MCF 10A (cell line): ENCODE results near the gene MEFV. TPM values are rescaled to one million over a fixed set of nuclear protein-coding genes. Genes with fewer than 3 reads are reported as not detected.
"Not testable (repeated sequence)": the region's sequence is repeated elsewhere in the genome, so short reads cannot be mapped to it uniquely, and the experiment has no call there.

Experiments
- BruUV-seq: library from RNA; stranded (reverse); fragments of 400-500 nt; replicated peaks from 2 replicates; lab custom pipeline; 2021; lab: Mats Ljungman, UMichigan
- CTCF ChIA-PET: fragments of 300-600 bp; sonication (Branson Sonifier 250); formaldehyde crosslinking; extraction: SDS; loops from one replicate; lab custom pipeline; 2021; ENCODE audit warnings: antibody characterized with exemption, inconsistent platforms; lab: Yijun Ruan, JAX
- POLR2A ChIA-PET: fragments of 300-600, 350-650 bp; sonication (Branson Sonifier 250); formaldehyde crosslinking; extraction: SDS; loops from one replicate; lab custom pipeline; 2020; ENCODE audit warnings: antibody characterized with exemption, inconsistent platforms; lab: Yijun Ruan, JAX
- DNase-seq: peaks from one replicate; pipeline ENCODE4 v3.0.0-alpha.2; 2018; ENCODE audit not compliant: unreplicated experiment
- H3K27ac Mint-ChIP-seq: one replicate; pipeline ENCODE4 v1.8.0; 2022; ENCODE audit warnings: mild to moderate bottlenecking, low read depth, mixed read lengths; ENCODE audit not compliant: unreplicated experiment
- H3K27me3 Mint-ChIP-seq: one replicate; pipeline ENCODE4 v1.8.0; 2022; ENCODE audit warnings: mixed read lengths; ENCODE audit not compliant: insufficient read depth, unreplicated experiment
- H3K36me3 Mint-ChIP-seq: one replicate; pipeline ENCODE4 v1.8.0; 2022; ENCODE audit warnings: mild to moderate bottlenecking, moderate library complexity, mixed read lengths; ENCODE audit not compliant: insufficient read depth, unreplicated experiment
- H3K4me1 Mint-ChIP-seq: one replicate; pipeline ENCODE4 v1.8.0; 2022; ENCODE audit warnings: mixed read lengths; ENCODE audit not compliant: insufficient read depth, unreplicated experiment
- H3K4me3 Mint-ChIP-seq: one replicate; pipeline ENCODE4 v1.8.0; 2022; ENCODE audit warnings: mild to moderate bottlenecking, moderate library complexity, mixed read lengths; ENCODE audit not compliant: unreplicated experiment
- H3K9me3 Mint-ChIP-seq: one replicate; pipeline ENCODE4 v1.8.0; 2022; ENCODE audit warnings: mixed read lengths; ENCODE audit not compliant: unreplicated experiment
- CTCF ChIP-seq: fragments of 200-600 bp; IDR thresholded peaks from one replicate; pipeline ENCODE4 v1.8.0; 2022; ENCODE audit warnings: antibody characterized with exemption, mild to moderate bottlenecking; ENCODE audit not compliant: unreplicated experiment
- intact Hi-C: fragments of 100-400 bp; cut with micrococcal nuclease; formaldehyde crosslinking; loops from 2 replicates; pipeline ENCODE4 v1.14.1; 2022
- total RNA-seq: library from RNA; stranded (reverse); gene quantifications from 2 replicates; pipeline ENCODE4 v1.2.3, GENCODE V29; 2022

Gene MEFV
- total RNA-seq, 1 experiment from 2014 or later, result 0.72 TPM

GRCh38 chr16:3276679-3277078 lies 20.2 kb upstream of the MEFV start:
- H3K27ac Mint-ChIP-seq, result no peak overlapping the region
- intact Hi-C loops, result no loop called here
- ChIA-PET CTCF (interaction anchor here (0.5 to 2.1 kb wide), 3 partner anchors 10 to 448 kb away, joined by 3 to 10 read pairs (median 5); partner anchors contain the start of gene ZNF200), POLR2A (interaction anchor here (11.6 kb wide), 1 partner anchor 11 kb away, joined by 161 read pairs; no protein-coding TSS in a partner anchor)
- H3K4me3 Mint-ChIP-seq, result no peak overlapping the region
- no peak for DNase-seq
- no peak for TF ChIP-seq CTCF
- BruUV-seq, result no TSS peak
- H3K9me3 Mint-ChIP-seq, result no peaks in the 10 kb centered on the region
- H3K27me3 Mint-ChIP-seq, result no peaks in the 10 kb centered on the region
- H3K4me1 Mint-ChIP-seq, result no peaks in the 10 kb centered on the region
- peaks cover 10% of the 10 kb centered on the region for H3K36me3 Mint-ChIP-seq

- H3K27me3 Mint-ChIP-seq, result no peaks in the 10 kb centered on the region
- no peak for DNase-seq
- BruUV-seq, result no TSS peak
- H3K9me3 Mint-ChIP-seq, result no peaks in the 10 kb centered on the region
- POLR2A ChIA-PET, result interaction anchor here (1.1 to 11.6 kb wide), 2 partner anchors 9 to 31 kb away, joined by 3 to 161 read pairs; no protein-coding TSS in a partner anchor
- CTCF ChIA-PET, result no interaction called here
- H3K27ac Mint-ChIP-seq, result no peak overlapping the region
- peaks cover 5% of the 10 kb centered on the region for H3K36me3 Mint-ChIP-seq
- H3K4me1 Mint-ChIP-seq, result no peaks in the 10 kb centered on the region
- intact Hi-C loops, result no loop called here
- TF ChIP-seq CTCF, result no peak
- H3K4me3 Mint-ChIP-seq, result no peak overlapping the region
These were observed 18.5 kb upstream of the MEFV start for GRCh38 chr16:3274947-3275346.

GRCh38 chr16:3274490-3274889 lies 18.1 kb upstream of the MEFV start:
- peak; percentile 43 for DNase-seq
- Mint-ChIP-seq H3K9me3 (no peaks in the 10 kb centered on the region), H3K27ac (no peak overlapping the region), H3K27me3 (no peaks in the 10 kb centered on the region), H3K4me3 (no peak overlapping the region), H3K4me1 (no peaks in the 10 kb centered on the region), H3K36me3 (peaks cover 4% of the 10 kb centered on the region)
- intact Hi-C loops, result no loop called here
- ChIA-PET CTCF (no interaction called here), POLR2A (interaction anchor here (1.1 to 11.6 kb wide), 2 partner anchors 9 to 31 kb away, joined by 3 to 161 read pairs; no protein-coding TSS in a partner anchor)
- no TSS peak for BruUV-seq
- TF ChIP-seq CTCF, result no peak

- CTCF ChIA-PET, BruUV-seq, H3K4me3 Mint-ChIP-seq: not testable (repeated sequence)
These were observed 14.8 kb upstream of the MEFV start for GRCh38 chr16:3271281-3271680.

GRCh38 chr16:3270718-3271117 lies 14.3 kb upstream of the MEFV start:
- BruUV-seq, DNase-seq, CTCF ChIA-PET, H3K27ac Mint-ChIP-seq, H3K4me1 Mint-ChIP-seq, POLR2A ChIA-PET, H3K9me3 Mint-ChIP-seq, intact Hi-C loops, H3K4me3 Mint-ChIP-seq, H3K27me3 Mint-ChIP-seq: not testable (repeated sequence)
- H3K36me3 Mint-ChIP-seq, result peaks cover 17% of the 10 kb centered on the region

More at GRCh38 chr16:3271281-3271680, 14.8 kb upstream of the MEFV start:
- H3K27me3 Mint-ChIP-seq, H3K27ac Mint-ChIP-seq, intact Hi-C loops, POLR2A ChIA-PET, H3K9me3 Mint-ChIP-seq, H3K4me1 Mint-ChIP-seq, DNase-seq: not testable (repeated sequence)
- H3K36me3 Mint-ChIP-seq, result peaks cover 17% of the 10 kb centered on the region
